ENCODE data around the gene DQX1. TPM values are rescaled to one million over a fixed set of nuclear protein-coding genes. Genes with fewer than 3 reads are reported as not detected.

Gene DQX1
- total and polyA plus RNA-seq, 2 experiments from 2014 or later, result 0.32 to 0.52 TPM

- peak within 1 kb of the TSS; percentile 91 for H3K27ac ChIP-seq (ENCODE audit: low read depth)
- Mint-ChIP-seq H3K27me3 (ENCODE audit: insufficient read depth, low read depth, poor library complexity) (peaks cover 96% of the 10 kb centered on the region), H3K27ac (peak within 1 kb of the TSS; percentile 99), H3K9me3 (peaks cover 8% of the 10 kb centered on the region), H3K4me1 (peaks cover 31% of the 10 kb centered on the region), H3K4me3 (peak within 1 kb of the TSS; percentile 98), H3K36me3 (ENCODE audit: low read depth) (peaks cover 28% of the 10 kb centered on the region)
- H2AFZ ChIP-seq, result peak within 1 kb of the TSS; percentile 94
- peak within 1 kb of the TSS; percentile 79 for H3K4me3 ChIP-seq
- peaks cover 8% of the 10 kb centered on the region for H3K79me2 ChIP-seq (replicated peaks; ENCODE audit: insufficient read depth)
- no peaks in the 10 kb centered on the region for H3K9me2 ChIP-seq (ENCODE audit: insufficient read depth)
- H3K36me3 ChIP-seq (ENCODE audit: insufficient read depth), result peaks cover 7% of the 10 kb centered on the region; the same call in 1 of the 2 replicates
- TF ChIP-seq, protein P1, sequence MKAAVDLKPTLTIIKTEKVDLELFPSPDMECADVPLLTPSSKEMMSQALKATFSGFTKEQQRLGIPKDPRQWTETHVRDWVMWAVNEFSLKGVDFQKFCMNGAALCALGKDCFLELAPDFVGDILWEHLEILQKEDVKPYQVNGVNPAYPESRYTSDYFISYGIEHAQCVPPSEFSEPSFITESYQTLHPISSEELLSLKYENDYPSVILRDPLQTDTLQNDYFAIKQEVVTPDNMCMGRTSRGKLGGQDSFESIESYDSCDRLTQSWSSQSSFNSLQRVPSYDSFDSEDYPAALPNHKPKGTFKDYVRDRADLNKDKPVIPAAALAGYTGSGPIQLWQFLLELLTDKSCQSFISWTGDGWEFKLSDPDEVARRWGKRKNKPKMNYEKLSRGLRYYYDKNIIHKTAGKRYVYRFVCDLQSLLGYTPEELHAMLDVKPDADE (IDR thresholded peaks at IDR 0.05), result peak; percentile 49; the same call in 1 of the 2 replicates
- TF ChIP-seq ZNF331 (CRISPR knock-in tag; IDR thresholded peaks at IDR 0.05; ENCODE audit: low read depth) (no peak), ZNF114 (CRISPR knock-in tag; IDR thresholded peaks at IDR 0.05) (no peak), EZH2 (IDR thresholded peaks at IDR 0.05; ENCODE audit: low read depth, unreplicated experiment) (no peak), CREB1 (CRISPR knock-in tag; IDR thresholded peaks at IDR 0.05; ENCODE audit: low read depth) (0 out of 2 replicates have a peak, but pooled peaks have one; percentile 49), POLR2AphosphoS5 (IDR thresholded peaks at IDR 0.05; ENCODE audit: low read depth) (peak; percentile 48), JUNB (IDR thresholded peaks at IDR 0.05; ENCODE audit: unreplicated experiment) (no peak), CTCF (conservative IDR thresholded peaks at IDR 0.05; ENCODE audit: low read depth in 2 of 2) (peak; percentile 37 to 77), NANOG (IDR thresholded peaks at IDR 0.05; ENCODE audit: borderline replicate concordance) (no peak), STAT1 (IDR thresholded peaks at IDR 0.05; ENCODE audit: unreplicated experiment) (no peak), EZH2phosphoT487 (IDR thresholded peaks at IDR 0.05; ENCODE audit: unreplicated experiment) (no peak)
- TF ChIP-seq, protein P2, sequence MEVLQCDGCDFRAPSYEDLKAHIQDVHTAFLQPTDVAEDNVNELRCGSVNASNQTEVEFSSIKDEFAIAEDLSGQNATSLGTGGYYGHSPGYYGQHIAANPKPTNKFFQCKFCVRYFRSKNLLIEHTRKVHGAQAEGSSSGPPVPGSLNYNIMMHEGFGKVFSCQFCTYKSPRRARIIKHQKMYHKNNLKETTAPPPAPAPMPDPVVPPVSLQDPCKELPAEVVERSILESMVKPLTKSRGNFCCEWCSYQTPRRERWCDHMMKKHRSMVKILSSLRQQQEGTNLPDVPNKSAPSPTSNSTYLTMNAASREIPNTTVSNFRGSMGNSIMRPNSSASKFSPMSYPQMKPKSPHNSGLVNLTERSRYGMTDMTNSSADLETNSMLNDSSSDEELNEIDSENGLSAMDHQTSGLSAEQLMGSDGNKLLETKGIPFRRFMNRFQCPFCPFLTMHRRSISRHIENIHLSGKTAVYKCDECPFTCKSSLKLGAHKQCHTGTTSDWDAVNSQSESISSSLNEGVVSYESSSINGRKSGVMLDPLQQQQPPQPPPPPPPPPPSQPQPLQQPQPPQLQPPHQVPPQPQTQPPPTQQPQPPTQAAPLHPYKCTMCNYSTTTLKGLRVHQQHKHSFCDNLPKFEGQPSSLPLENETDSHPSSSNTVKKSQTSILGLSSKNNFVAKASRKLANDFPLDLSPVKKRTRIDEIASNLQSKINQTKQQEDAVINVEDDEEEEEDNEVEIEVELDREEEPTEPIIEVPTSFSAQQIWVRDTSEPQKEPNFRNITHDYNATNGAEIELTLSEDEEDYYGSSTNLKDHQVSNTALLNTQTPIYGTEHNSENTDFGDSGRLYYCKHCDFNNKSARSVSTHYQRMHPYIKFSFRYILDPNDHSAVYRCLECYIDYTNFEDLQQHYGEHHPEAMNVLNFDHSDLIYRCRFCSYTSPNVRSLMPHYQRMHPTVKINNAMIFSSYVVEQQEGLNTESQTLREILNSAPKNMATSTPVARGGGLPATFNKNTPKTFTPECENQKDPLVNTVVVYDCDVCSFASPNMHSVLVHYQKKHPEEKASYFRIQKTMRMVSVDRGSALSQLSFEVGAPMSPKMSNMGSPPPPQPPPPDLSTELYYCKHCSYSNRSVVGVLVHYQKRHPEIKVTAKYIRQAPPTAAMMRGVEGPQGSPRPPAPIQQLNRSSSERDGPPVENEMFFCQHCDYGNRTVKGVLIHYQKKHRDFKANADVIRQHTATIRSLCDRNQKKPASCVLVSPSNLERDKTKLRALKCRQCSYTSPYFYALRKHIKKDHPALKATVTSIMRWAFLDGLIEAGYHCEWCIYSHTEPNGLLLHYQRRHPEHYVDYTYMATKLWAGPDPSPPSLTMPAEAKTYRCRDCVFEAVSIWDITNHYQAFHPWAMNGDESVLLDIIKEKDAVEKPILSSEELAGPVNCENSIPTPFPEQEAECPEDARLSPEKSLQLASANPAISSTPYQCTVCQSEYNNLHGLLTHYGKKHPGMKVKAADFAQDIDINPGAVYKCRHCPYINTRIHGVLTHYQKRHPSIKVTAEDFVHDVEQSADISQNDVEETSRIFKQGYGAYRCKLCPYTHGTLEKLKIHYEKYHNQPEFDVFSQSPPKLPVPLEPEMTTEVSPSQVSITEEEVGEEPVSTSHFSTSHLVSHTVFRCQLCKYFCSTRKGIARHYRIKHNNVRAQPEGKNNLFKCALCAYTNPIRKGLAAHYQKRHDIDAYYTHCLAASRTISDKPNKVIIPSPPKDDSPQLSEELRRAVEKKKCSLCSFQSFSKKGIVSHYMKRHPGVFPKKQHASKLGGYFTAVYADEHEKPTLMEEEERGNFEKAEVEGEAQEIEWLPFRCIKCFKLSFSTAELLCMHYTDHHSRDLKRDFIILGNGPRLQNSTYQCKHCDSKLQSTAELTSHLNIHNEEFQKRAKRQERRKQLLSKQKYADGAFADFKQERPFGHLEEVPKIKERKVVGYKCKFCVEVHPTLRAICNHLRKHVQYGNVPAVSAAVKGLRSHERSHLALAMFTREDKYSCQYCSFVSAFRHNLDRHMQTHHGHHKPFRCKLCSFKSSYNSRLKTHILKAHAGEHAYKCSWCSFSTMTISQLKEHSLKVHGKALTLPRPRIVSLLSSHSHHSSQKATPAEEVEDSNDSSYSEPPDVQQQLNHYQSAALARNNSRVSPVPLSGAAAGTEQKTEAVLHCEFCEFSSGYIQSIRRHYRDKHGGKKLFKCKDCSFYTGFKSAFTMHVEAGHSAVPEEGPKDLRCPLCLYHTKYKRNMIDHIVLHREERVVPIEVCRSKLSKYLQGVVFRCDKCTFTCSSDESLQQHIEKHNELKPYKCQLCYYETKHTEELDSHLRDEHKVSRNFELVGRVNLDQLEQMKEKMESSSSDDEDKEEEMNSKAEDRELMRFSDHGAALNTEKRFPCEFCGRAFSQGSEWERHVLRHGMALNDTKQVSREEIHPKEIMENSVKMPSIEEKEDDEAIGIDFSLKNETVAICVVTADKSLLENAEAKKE (CRISPR knock-in tag; IDR thresholded peaks at IDR 0.05), result no peak
- TF ChIP-seq, protein P3, sequence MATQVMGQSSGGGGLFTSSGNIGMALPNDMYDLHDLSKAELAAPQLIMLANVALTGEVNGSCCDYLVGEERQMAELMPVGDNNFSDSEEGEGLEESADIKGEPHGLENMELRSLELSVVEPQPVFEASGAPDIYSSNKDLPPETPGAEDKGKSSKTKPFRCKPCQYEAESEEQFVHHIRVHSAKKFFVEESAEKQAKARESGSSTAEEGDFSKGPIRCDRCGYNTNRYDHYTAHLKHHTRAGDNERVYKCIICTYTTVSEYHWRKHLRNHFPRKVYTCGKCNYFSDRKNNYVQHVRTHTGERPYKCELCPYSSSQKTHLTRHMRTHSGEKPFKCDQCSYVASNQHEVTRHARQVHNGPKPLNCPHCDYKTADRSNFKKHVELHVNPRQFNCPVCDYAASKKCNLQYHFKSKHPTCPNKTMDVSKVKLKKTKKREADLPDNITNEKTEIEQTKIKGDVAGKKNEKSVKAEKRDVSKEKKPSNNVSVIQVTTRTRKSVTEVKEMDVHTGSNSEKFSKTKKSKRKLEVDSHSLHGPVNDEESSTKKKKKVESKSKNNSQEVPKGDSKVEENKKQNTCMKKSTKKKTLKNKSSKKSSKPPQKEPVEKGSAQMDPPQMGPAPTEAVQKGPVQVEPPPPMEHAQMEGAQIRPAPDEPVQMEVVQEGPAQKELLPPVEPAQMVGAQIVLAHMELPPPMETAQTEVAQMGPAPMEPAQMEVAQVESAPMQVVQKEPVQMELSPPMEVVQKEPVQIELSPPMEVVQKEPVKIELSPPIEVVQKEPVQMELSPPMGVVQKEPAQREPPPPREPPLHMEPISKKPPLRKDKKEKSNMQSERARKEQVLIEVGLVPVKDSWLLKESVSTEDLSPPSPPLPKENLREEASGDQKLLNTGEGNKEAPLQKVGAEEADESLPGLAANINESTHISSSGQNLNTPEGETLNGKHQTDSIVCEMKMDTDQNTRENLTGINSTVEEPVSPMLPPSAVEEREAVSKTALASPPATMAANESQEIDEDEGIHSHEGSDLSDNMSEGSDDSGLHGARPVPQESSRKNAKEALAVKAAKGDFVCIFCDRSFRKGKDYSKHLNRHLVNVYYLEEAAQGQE (IDR thresholded peaks at IDR 0.05; ENCODE audit: unreplicated experiment), result no peak
- DNase-seq (ENCODE audit: low spot score) (peak; percentile 100), ATAC-seq (peak; percentile 78)
- H3K27me3 ChIP-seq (ENCODE audit: insufficient read depth), result peaks cover 92% of the 10 kb centered on the region
- peaks cover 11% of the 10 kb centered on the region for H3F3A ChIP-seq (replicated peaks; ENCODE audit: low read depth)
- peaks cover 21% of the 10 kb centered on the region for H3K4me1 ChIP-seq (ENCODE audit: insufficient read depth)
- peak within 1 kb of the TSS; percentile 86 for H3K4me2 ChIP-seq
- peaks cover 3% of the 10 kb centered on the region for H4K20me1 ChIP-seq (replicated peaks; ENCODE audit: insufficient read depth)
Observed at GRCh38 chr2:74507145-74507925, 18.7 kb downstream of the DQX1 start, which contains the start of gene PCGF1. Gene PCGF1, minus strand, starts transcription at chr2:74507695. Its CDS starts 27 bp downstream, at chr2:74507668.

Data from GM23338 (cell line).